Endothelial cell of umbilical vein (primary cell): ENCODE data around the gene ANKLE2. TPM values are rescaled to one million over a fixed set of nuclear protein-coding genes. Genes with fewer than 3 reads are reported as not detected.

Experiments
- BruUV-seq: library from RNA; stranded (reverse); fragments of 400-500 nt; replicated peaks from 2 replicates; lab custom pipeline; 2021; lab: Mats Ljungman, UMichigan
- CTCF ChIA-PET: fragments of 300-600, 350-600 bp; sonication (Branson Sonifier 250); formaldehyde crosslinking; loops from one replicate; lab custom pipeline; 2021; ENCODE audit warnings: antibody characterized with exemption, inconsistent platforms; lab: Charles Lee
- POLR2A ChIA-PET: fragments of 300-600, 350-600 bp; sonication (Branson Sonifier 250); formaldehyde crosslinking; loops from one replicate; lab custom pipeline; 2021; ENCODE audit warnings: antibody characterized with exemption, inconsistent platforms; lab: Charles Lee
- DNase-seq: peaks from one replicate; pipeline ENCODE4 v3.0.0-alpha.2; 2011; ENCODE audit warnings: low read depth, low spot score
- FAIRE-seq: peaks from 2 replicates; lab custom pipeline; 2011; peaks lifted over from hg19 to GRCh38; lab: Jason Lieb, UNC
- H2AFZ ChIP-seq: 2 replicates; pipeline ENCODE4 v1.6.0; 2012; ENCODE audit warnings: low read depth, low read length, control low read depth, inconsistent platforms
- H3K27ac ChIP-seq: 2 replicates; pipeline ENCODE4 v1.5.1; 2011; ENCODE audit warnings: low read depth, mild to moderate bottlenecking, control low read depth, low read length, moderate library complexity; ENCODE audit not compliant: insufficient read depth
- H3K27me3 ChIP-seq, 2 experiments: 2 replicates each; pipeline versions ENCODE4 v1.6.0 to v1.6.1; 2011; ENCODE audit warnings: low read length in 2 of 2, mixed read lengths in 1 of 2; ENCODE audit not compliant: control insufficient read depth in 2 of 2, insufficient read depth in 2 of 2
- H3K36me3 ChIP-seq, 2 experiments: 2 replicates in 1 of 2; 3 replicates in 1 of 2; pipeline ENCODE4 v1.5.1; 2011; ENCODE audit warnings: low read length in 2 of 2, mild to moderate bottlenecking in 1 of 2, moderate library complexity in 1 of 2; ENCODE audit not compliant: control insufficient read depth in 2 of 2, insufficient read depth in 2 of 2; ENCODE audit errors: extremely low read depth in 1 of 2
- H3K4me1 ChIP-seq: 3 replicates; pipeline ENCODE4 v1.5.1; 2011; ENCODE audit warnings: mild to moderate bottlenecking, low read length; ENCODE audit not compliant: control insufficient read depth, insufficient read depth; ENCODE audit errors: extremely low read depth
- H3K4me2 ChIP-seq: 2 replicates; pipeline ENCODE4 v1.6.1; 2011; ENCODE audit warnings: low read length, control low read depth, mixed read lengths; ENCODE audit not compliant: insufficient read depth
- H3K4me3 ChIP-seq, 3 experiments: fragments of 200-600 bp in 1 of 3; sonication (generic), shearing (Covaris generic) in 1 of 3; replicated peaks in 1 of 3; 2 replicates each; pipeline ENCODE4 v1.5.1; 2011 to 2016; ENCODE audit warnings: control low read depth in 3 of 3, low read length in 3 of 3, mild to moderate bottlenecking in 2 of 3, inconsistent platforms in 1 of 3, low read depth in 1 of 3, moderate library complexity in 1 of 3; ENCODE audit not compliant: insufficient read depth in 1 of 3
- H3K79me2 ChIP-seq: 2 replicates; pipeline ENCODE4 v1.6.0; 2012; ENCODE audit warnings: low read length, inconsistent platforms; ENCODE audit not compliant: control insufficient read depth, insufficient read depth
- H3K9ac ChIP-seq: replicated peaks from 2 replicates; pipeline ENCODE3; 2011; ENCODE audit warnings: low read length, control low read depth; ENCODE audit not compliant: insufficient read depth; ENCODE audit errors: extremely low read depth
- H3K9me1 ChIP-seq: replicated peaks from 3 replicates; pipeline ENCODE4 v1.6.0; 2011; ENCODE audit warnings: mild to moderate bottlenecking, low read length; ENCODE audit not compliant: control insufficient read depth, insufficient read depth; ENCODE audit errors: extremely low read depth
- H3K9me3 ChIP-seq: replicated peaks from 2 replicates; pipeline ENCODE4 v1.5.1; 2012; ENCODE audit warnings: low read length, inconsistent platforms; ENCODE audit not compliant: control insufficient read depth, insufficient read depth
- H4K20me1 ChIP-seq: replicated peaks from 2 replicates; pipeline ENCODE3; 2011; ENCODE audit warnings: mild to moderate bottlenecking, low read length; ENCODE audit not compliant: control insufficient read depth, insufficient read depth; ENCODE audit errors: extremely low read depth
- EZH2 ChIP-seq: IDR thresholded peaks from 2 replicates; pipeline ENCODE4 v1.6.1; 2012; ENCODE audit warnings: borderline replicate concordance, low read depth, mild to moderate bottlenecking, moderate library complexity, low read length, inconsistent platforms; ENCODE audit not compliant: severe bottlenecking
- FOS ChIP-seq: IDR thresholded peaks from 2 replicates; pipeline ENCODE4 v1.6.1; 2011; ENCODE audit warnings: mild to moderate bottlenecking, low read length, moderate library complexity, borderline replicate concordance; ENCODE audit not compliant: insufficient read depth
- GATA2 ChIP-seq: IDR thresholded peaks from 2 replicates; pipeline ENCODE4 v1.7.0; 2011; ENCODE audit warnings: low read depth, mild to moderate bottlenecking, moderate library complexity, mixed read lengths, low read length; ENCODE audit not compliant: insufficient read length, insufficient read depth
- JUN ChIP-seq: IDR thresholded peaks from 2 replicates; pipeline ENCODE4 v1.6.1; 2011; ENCODE audit warnings: borderline replicate concordance, low read depth; ENCODE audit not compliant: insufficient read length, insufficient read depth
- MYC ChIP-seq: IDR thresholded peaks from one replicate; pipeline ENCODE4 v1.6.1; 2011; ENCODE audit warnings: mild to moderate bottlenecking, low read depth, low read length
- POLR2A ChIP-seq: IDR thresholded peaks from 2 replicates; pipeline ENCODE4 v1.6.1; 2012; ENCODE audit warnings: low read depth, mild to moderate bottlenecking, control low read depth, low read length
- POLR2AphosphoS5 ChIP-seq: IDR thresholded peaks from 2 replicates; pipeline ENCODE4 v1.6.1; 2012; ENCODE audit warnings: low read depth, mild to moderate bottlenecking, control low read depth, low read length, moderate library complexity; ENCODE audit not compliant: insufficient read depth
- dilution Hi-C: fragments of 300-500 bp; cut with MboI; formaldehyde crosslinking; loops from one replicate; pipeline ENCODE4 v1.15.0; 2019; ENCODE audit warnings: low sequenced_read_pairs; ENCODE audit not compliant: extremely low pct_ligation_motif_present
- intact Hi-C: fragments of 100-400 bp; cut with micrococcal nuclease; formaldehyde crosslinking; loops from one replicate; pipeline ENCODE4 v1.10.0; 2022
- polyA plus RNA-seq, 4 experiments: library from polyadenylated mRNA; depleted of rRNA in 3 of 4; stranded (reverse) in 3 of 4; unstranded in 1 of 4; fragments of >200 nt; gene quantifications; 2 replicates each; pipeline versions ENCODE4 v1.2.1 to v1.2.3, GENCODE V29; 2011 to 2012; ENCODE audit warnings: missing spikeins in 1 of 4
- total RNA-seq: library from RNA; stranded (reverse); gene quantifications from 2 replicates; pipeline ENCODE4 v1.2.3, GENCODE V29; 2021
- TF ChIP-seq, protein P1 (sequence below), 2 donors: IDR thresholded peaks; 1 replicate in 1 of 2; 2 replicates in 1 of 2; pipeline ENCODE4 v1.5.1; 2011; ENCODE audit warnings: low read length in 2 of 2, mild to moderate bottlenecking in 2 of 2, moderate library complexity in 2 of 2, control low read depth in 1 of 2, inconsistent platforms in 1 of 2, low read depth in 1 of 2; ENCODE audit not compliant: insufficient read depth in 1 of 2; ENCODE audit errors: extremely low read depth in 1 of 2
- TF ChIP-seq, protein P2 (sequence below): IDR thresholded peaks from 2 replicates; pipeline ENCODE4 v1.6.1; 2011; ENCODE audit not compliant: insufficient read depth, insufficient read length

ANKLE2 gene
- total and polyA plus RNA-seq, 2 donors (not counting 3 experiments of a cell fraction or from before 2014, with no cell fraction given): 75.8 to 112 TPM

DNA sequence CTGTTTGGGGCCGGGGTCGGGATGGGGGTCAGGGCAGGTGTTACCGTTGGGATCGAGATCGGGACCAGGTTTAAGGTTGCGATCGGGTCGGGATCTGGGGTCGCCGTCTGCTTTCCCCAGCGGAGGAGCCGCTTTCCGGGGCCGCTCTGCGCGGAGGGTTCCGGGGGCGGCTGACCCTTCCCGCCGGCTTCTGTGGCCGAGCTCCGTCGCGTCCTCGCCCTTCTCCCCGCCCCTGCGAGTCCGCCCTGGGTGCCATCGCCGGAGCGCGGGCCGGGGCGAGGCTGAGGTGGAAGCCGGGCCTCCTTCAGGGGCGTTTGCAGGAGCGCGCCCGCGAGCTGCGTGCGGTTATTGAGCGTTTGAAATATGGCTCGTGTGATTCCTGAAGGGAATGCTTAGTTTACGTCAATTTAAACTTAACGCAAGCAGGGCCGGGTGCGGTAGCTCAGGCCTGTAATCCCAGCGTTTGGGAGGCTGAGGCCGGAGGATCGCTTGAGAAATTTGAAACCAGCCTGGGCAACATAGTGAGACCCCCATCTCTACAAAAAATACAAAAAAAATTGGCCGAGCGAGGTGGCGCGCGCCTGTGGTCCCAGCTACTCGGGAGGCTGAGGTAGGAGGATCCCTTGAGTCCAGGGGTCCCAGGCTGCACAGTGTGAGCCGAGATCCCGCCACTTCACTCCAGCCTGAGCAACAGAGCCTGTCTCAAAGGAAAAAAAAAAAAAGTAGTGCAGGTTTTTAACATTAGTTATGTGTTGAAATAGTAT, 50.4 kb downstream of the ANKLE2 start:
- peak; percentile 73 for FAIRE-seq
- Histone ChIP-seq H3K4me3 (peak overlapping the region; percentile 75 to 97 (median 97)), H3K79me2 (peaks cover 40% of the 10 kb centered on the region), H4K20me1 (no peaks in the 10 kb centered on the region), H3K9me3 (no peaks in the 10 kb centered on the region), H2AFZ (peak overlapping the region; percentile 86), H3K4me2 (peak overlapping the region; percentile 89), H3K9me1 (no peaks in the 10 kb centered on the region), H3K27ac (no peak overlapping the region), H3K9ac (peak overlapping the region; percentile 58), H3K36me3 (peaks cover 0 to 7% of the 10 kb centered on the region in 2 experiments), H3K27me3 (no peaks in the 10 kb centered on the region), H3K4me1 (peaks cover 5% of the 10 kb centered on the region)
- POLR2A ChIA-PET: no interaction called here
- CTCF ChIA-PET: no interaction called here
- dilution Hi-C loops (no loop called here), intact Hi-C loops (loop anchor here (2.0 kb wide), 1 partner anchor 52 kb away; no protein-coding TSS in a partner anchor)
- peak; percentile 40 for DNase-seq
- TF ChIP-seq POLR2A (no peak), JUN (no peak), POLR2AphosphoS5 (no peak), FOS (no peak), MYC (no peak), GATA2 (no peak), EZH2 (no peak)
- TF ChIP-seq, protein P1, sequence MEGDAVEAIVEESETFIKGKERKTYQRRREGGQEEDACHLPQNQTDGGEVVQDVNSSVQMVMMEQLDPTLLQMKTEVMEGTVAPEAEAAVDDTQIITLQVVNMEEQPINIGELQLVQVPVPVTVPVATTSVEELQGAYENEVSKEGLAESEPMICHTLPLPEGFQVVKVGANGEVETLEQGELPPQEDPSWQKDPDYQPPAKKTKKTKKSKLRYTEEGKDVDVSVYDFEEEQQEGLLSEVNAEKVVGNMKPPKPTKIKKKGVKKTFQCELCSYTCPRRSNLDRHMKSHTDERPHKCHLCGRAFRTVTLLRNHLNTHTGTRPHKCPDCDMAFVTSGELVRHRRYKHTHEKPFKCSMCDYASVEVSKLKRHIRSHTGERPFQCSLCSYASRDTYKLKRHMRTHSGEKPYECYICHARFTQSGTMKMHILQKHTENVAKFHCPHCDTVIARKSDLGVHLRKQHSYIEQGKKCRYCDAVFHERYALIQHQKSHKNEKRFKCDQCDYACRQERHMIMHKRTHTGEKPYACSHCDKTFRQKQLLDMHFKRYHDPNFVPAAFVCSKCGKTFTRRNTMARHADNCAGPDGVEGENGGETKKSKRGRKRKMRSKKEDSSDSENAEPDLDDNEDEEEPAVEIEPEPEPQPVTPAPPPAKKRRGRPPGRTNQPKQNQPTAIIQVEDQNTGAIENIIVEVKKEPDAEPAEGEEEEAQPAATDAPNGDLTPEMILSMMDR (IDR thresholded peaks at IDR 0.05; ENCODE audit: extremely low read depth in 1 of 2, insufficient read depth in 1 of 2, low read depth in 1 of 2, low read length in 2 of 2): no peak
- TF ChIP-seq, protein P2, sequence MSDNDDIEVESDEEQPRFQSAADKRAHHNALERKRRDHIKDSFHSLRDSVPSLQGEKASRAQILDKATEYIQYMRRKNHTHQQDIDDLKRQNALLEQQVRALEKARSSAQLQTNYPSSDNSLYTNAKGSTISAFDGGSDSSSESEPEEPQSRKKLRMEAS: no peak
- no TSS peak for BruUV-seq
